ENCODE measurements around the gene FSHR. TPM values are rescaled to one million over a fixed set of nuclear protein-coding genes. Genes with fewer than 3 reads are reported as not detected.

Gene FSHR
- total and polyA plus RNA-seq, 12 donors, result 0.06 to 0.42 TPM; not detected in 10

DNA sequence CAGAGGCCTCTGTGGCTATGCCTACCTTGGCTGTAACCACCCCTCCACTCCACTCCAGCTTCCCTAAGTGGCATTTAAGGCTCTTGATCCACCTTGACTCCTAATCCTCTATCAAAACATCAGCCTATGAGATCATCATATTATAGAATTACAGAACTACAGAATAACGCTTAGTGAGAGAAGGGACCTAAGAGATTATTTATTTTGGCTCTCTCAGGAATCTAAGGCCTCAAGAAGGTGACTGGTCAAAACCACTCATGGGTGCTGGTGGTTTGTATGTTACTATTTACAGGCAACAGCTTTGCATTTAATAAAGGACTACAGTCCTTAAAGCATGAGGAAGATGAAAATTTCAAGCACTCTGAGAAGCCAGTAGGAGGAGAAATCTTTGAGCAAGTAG lies 118.8 kb downstream of the FSHR start:
- no peaks in the 10 kb centered on the region for H3K4me1 ChIP-seq (replicated peaks in 1 of 2)
- H3K27me3 ChIP-seq, result no peaks in the 10 kb centered on the region
- no peaks in the 10 kb centered on the region for H3K9me3 ChIP-seq (replicated peaks in 1 of 3)
- H3K36me3 ChIP-seq (replicated peaks in 1 of 2), result no peaks in the 10 kb centered on the region
- no peak overlapping the region for H3K4me3 ChIP-seq
- no peak overlapping the region for H3K27ac ChIP-seq
- TF ChIP-seq, protein P1, sequence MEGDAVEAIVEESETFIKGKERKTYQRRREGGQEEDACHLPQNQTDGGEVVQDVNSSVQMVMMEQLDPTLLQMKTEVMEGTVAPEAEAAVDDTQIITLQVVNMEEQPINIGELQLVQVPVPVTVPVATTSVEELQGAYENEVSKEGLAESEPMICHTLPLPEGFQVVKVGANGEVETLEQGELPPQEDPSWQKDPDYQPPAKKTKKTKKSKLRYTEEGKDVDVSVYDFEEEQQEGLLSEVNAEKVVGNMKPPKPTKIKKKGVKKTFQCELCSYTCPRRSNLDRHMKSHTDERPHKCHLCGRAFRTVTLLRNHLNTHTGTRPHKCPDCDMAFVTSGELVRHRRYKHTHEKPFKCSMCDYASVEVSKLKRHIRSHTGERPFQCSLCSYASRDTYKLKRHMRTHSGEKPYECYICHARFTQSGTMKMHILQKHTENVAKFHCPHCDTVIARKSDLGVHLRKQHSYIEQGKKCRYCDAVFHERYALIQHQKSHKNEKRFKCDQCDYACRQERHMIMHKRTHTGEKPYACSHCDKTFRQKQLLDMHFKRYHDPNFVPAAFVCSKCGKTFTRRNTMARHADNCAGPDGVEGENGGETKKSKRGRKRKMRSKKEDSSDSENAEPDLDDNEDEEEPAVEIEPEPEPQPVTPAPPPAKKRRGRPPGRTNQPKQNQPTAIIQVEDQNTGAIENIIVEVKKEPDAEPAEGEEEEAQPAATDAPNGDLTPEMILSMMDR (IDR thresholded peaks at IDR 0.05), result no peak
- no peak for TF ChIP-seq POLR2A (IDR thresholded peaks at IDR 0.05)
- WGBS, 4 donors, result 50 to 83% (median 69%) methylated on average over 1 of the region's 1 CpG
- DNase-seq, result no peak
- intact Hi-C loops (cut with DNase I), result no loop called here

DNA sequence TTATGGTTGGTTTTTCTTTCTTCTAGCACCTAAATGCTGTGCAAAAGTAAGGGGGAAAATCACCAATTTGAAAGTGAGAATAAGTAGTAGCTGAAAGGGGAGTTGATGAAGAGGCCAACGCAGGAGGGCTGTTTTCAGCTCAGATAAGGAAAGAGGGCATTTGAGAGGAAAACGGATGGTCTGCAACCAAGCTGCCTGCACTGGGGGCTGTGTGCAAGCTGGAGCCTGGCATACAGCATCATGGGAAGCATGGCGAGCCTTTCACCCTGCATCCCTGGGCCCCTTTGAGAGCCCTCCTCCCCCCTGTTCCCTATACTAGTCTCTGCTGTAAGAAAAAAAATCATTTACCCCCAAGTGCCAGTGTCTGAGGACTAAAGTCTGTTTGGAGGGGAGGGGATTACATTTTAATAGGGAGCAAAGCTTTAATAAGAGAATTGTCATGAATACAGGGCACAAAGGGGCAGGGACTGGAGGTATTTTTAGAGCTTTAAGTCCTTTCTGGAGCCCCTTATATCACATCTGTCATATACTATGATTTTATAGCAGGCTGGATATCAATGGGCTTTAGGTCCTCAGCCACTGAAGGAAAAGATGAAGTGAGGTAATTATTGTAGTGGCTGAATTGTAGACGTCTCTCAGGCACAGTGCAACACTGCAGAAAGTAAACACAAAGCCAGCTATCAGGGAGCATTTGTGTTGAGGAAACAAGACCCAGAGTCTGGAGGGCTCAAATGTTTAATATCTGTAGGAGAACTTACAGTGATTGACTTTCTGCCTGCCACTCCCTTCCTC lies 120.7 kb downstream of the FSHR start:
- WGBS, 4 donors, result 41 to 58% (median 51%) methylated on average over 4 of the region's 4 CpGs
- intact Hi-C loops (cut with DNase I), result no loop called here
- TF ChIP-seq POLR2A (IDR thresholded peaks at IDR 0.05), result no peak
- TF ChIP-seq, protein P1 (IDR thresholded peaks at IDR 0.05), result no peak
- Histone ChIP-seq H3K36me3 (replicated peaks in 1 of 2) (no peaks in the 10 kb centered on the region), H3K9me3 (replicated peaks in 1 of 3) (no peaks in the 10 kb centered on the region), H3K27me3 (no peaks in the 10 kb centered on the region), H3K27ac (no peak overlapping the region), H3K4me3 (no peak overlapping the region), H3K4me1 (replicated peaks in 1 of 2) (no peaks in the 10 kb centered on the region)
- DNase-seq, result no peak

DNA sequence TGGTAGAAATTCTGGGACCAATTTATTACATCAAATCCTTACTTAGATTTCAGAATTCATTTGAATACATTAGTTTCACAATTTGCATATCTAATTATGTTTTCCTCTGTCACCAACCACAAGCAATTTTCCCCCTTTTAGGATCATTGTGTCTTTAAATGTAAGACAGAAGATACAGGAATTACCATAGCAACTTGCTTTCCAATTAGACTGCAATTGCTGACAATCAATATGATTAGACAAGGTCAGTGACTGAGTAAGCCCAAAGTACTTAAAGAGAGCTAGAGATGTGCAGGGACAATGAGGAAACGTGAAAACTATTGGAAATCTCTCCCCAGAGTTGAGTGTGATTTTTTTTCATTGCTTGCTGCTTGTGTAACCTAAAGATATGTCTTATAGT lies 121.4 kb downstream of the FSHR start:
- TF ChIP-seq POLR2A (IDR thresholded peaks at IDR 0.05), result no peak
- TF ChIP-seq, protein P1 (IDR thresholded peaks at IDR 0.05), result no peak
- Histone ChIP-seq H3K27ac (no peak overlapping the region), H3K27me3 (no peaks in the 10 kb centered on the region), H3K4me3 (no peak overlapping the region), H3K4me1 (replicated peaks in 1 of 2) (no peaks in the 10 kb centered on the region), H3K36me3 (replicated peaks in 1 of 2) (no peaks in the 10 kb centered on the region), H3K9me3 (replicated peaks in 1 of 3) (no peaks in the 10 kb centered on the region)
- DNase-seq, result no peak
- intact Hi-C loops (cut with DNase I), result no loop called here
- 35 to 50% (median 38%) methylated on average over 1 of the region's 1 CpG for WGBS, 4 donors

DNA sequence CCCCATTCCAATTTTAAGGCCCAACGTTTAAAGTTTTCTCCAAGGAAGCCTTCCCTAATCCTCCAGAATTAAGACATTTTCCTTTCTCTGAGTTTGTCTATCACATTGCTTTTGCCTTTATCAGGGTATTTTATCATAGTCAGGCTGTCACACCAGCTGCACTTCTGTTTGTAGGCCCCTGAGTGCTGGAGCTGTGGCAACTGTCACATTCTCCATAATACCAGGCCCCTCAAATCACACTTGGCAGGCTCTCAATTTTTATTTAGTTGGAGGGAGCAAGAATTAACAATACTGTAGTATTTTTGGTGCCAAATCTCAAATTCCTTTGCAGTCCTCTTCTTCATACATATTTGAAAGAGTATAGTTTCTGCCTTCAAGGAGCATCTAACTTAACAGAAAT lies 122.2 kb downstream of the FSHR start:
- no peak for DNase-seq
- H3K4me3 ChIP-seq, result no peak overlapping the region
- H3K27me3 ChIP-seq, result no peaks in the 10 kb centered on the region
- H3K36me3 ChIP-seq (replicated peaks in 1 of 2), result no peaks in the 10 kb centered on the region
- intact Hi-C loops (cut with DNase I), result no loop called here
- H3K9me3 ChIP-seq (replicated peaks in 1 of 3), result no peaks in the 10 kb centered on the region
- 53 to 79% (median 70%) methylated on average over 1 of the region's 1 CpG for WGBS, 4 donors
- TF ChIP-seq, protein P1 (IDR thresholded peaks at IDR 0.05), result no peak
- no peak for TF ChIP-seq POLR2A (IDR thresholded peaks at IDR 0.05)
- H3K4me1 ChIP-seq (replicated peaks in 1 of 2), result no peaks in the 10 kb centered on the region
- H3K27ac ChIP-seq, result no peak overlapping the region

Data from adrenal gland (tissue), 12 donors.